GM12891 (cell line): ENCODE results near the gene PRRG4.

Source experiments
- POLR2A ChIP-seq: IDR thresholded peaks from 2 replicates; pipeline ENCODE4 v1.6.1; 2011; ENCODE audit warnings: low read depth, low read length, control low read depth
- POLR2AphosphoS5 ChIP-seq: IDR thresholded peaks from 2 replicates; pipeline ENCODE4 v1.6.1; 2011; ENCODE audit warnings: low read depth, low read length, control low read depth
- SPI1 ChIP-seq: IDR thresholded peaks from 2 replicates; pipeline ENCODE4 v1.6.1; 2011; ENCODE audit warnings: low read depth, low read length, control low read depth
- TAF1 ChIP-seq: IDR thresholded peaks from 2 replicates; pipeline ENCODE4 v1.6.1; 2011; ENCODE audit warnings: low read depth, low read length, control low read depth

GRCh38 chr11:32874132-32874531 lies 44.4 kb downstream of the PRRG4 start:
- TF ChIP-seq POLR2A (no peak), POLR2AphosphoS5 (no peak), SPI1 (no peak), TAF1 (no peak)
